HG03520 (cell line): Measurements from ENCODE around the gene SEMA3C.
"Not testable (repeated sequence)": the region's sequence is repeated elsewhere in the genome, so short reads cannot be mapped to it uniquely, and the experiment has no call there.

Source experiments
- ATAC-seq: cut with Tn5 transposase; IDR thresholded peaks from one replicate; pipeline ENCODE4 v1.9.1; 2021; ENCODE audit warnings: mild to moderate bottlenecking, moderate library complexity; ENCODE audit not compliant: unreplicated experiment

Gene SEMA3C

GRCh38 chr7:80929619-80930018 lies 10.8 kb upstream of the SEMA3C start:
- ATAC-seq, result no peak

GRCh38 chr7:80926955-80927354 lies 8.1 kb upstream of the SEMA3C start:
- ATAC-seq, result not testable (repeated sequence)

GRCh38 chr7:80924090-80924489 lies 5.2 kb upstream of the SEMA3C start:
- no peak for ATAC-seq

GRCh38 chr7:80923211-80923612 lies 4.4 kb upstream of the SEMA3C start:
- no peak for ATAC-seq

GRCh38 chr7:80922253-80923049 lies 3.6 kb upstream of the SEMA3C start:
- no peak for ATAC-seq

- ATAC-seq, result no peak
Observed at GRCh38 chr7:80921130-80921529, 2.3 kb upstream of the SEMA3C start.

DNA sequence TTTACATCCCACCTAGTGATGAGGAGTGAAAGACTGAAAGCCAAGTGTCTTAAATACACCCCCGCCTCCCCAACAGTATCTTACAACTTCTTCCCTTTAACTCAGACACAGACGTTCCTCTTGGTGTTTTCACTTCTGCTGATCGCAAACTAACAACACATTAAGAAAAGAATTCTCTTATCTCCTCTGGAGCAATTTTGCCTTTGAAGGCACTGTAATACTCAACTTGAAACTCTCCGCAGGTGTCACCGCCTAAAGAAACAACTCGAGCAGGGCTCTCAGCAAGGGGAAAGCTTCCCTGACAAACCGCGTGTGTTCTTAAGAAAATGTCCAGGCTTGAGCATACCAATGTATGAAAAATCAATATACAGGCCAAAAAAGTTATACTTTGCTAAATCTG lies 452 bp downstream of the SEMA3C start:
- no peak for ATAC-seq

- ATAC-seq, result no peak
Observed at GRCh38 chr7:80916770-80917741, 1.8 kb downstream of the SEMA3C start.

DNA sequence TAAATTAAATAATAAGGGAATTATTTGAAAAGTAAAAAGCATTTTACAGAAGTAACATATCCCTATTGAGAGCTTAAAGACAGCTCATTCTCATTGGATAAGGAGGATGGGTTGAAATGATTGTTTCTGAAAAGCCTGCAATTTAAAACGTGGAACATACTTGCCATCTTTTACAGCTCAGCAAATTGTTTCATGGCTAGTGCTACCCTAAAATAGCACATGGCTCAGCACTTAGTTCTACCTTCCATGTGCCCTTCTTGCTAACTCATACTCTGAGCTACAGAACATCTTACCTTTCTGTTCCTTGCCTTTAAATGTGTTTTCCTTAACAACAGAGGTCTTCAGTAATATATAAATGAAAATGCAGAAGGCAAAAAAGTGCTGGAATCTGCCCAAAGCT lies 8.6 kb downstream of the SEMA3C start:
- no peak for ATAC-seq

DNA sequence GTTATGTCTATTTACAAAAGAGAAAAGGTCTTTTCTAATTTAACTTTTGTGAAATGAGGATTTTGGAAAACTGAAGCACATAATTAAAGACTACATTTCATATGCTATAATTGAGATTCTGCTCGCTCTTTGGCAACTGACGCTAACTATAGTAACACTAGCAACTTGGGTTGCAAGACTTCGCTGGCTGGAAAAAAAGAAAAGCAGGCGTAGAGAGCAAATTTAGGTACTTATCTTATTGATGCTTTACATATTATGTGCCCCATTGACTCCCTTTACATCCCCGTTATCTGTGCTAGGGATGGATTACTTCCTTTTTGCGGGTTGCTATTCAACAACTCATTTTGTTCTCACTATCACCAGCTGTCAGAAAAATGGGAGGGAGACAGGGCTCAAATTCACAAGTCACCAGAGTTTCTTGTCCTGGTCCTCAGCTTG lies 10.5 kb downstream of the SEMA3C start:
- no peak for ATAC-seq

DNA sequence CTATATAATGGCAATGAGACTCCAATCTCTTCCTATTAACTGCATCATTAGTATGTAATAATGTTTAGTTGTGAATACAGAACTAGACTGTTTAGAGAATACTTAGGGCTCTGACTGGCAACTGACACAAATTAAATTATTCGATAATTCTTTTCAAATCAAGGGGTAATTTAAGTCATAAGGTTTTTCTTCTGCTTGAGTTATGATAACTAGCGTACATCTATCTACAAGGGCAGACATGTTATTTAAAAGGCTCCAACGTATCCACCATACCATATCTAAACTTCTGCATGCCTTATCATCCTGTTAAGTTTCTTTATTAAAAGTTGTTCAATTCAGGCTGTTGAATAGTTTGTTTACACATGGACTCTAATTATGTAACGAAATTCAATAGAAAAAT lies 11.2 kb downstream of the SEMA3C start:
- no peak for ATAC-seq

- ATAC-seq, result no peak
Observed at GRCh38 chr7:80907141-80907601, 11.7 kb downstream of the SEMA3C start.

GRCh38 chr7:80905334-80905733 lies 13.5 kb downstream of the SEMA3C start:
- no peak for ATAC-seq

DNA sequence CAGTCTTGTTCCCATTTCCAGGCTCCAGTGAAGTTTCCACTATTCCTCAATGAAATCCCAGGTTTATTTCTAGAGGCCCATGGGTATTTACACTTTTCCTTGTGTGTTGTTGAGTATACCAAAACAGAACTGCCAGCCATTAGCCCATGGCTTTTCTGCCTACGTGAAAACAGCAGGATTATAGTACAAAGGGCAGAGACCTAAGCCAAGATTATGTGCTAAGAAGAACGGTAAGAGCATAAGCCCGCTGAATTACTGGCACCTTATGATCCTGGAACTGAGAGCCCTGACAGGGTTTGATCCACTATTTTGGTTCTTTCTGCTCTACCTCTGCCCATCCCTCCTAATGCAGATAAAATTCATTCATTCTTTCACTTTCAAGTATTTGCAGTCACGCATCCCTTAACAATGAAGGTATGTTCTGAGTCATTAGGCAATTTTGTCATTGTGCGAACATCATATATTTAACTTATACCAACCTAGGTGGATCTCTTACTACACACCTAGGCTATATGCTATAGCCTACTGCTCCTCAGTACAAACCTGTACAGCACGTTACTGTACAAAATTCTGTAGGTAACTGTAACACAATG lies 16.0 kb downstream of the SEMA3C start:
- no peak for ATAC-seq

DNA sequence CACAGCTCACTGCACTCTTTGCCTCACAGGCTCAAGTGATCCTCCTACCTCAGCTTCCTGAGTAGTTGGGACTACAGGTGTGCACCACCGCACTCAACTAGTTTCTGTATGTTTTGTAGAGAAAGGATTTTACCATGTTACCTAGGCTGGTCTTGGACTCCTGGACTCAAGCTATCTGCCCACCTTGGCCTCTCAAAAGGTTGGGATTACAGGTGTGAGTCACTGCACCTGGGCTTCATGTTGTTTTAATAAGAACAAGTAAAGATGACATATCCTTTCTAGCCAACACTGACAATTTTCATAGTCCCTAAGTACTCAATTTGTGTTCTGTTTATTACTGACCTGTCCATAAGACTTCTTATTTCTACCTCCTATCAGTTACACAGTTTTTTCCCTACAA lies 16.8 kb downstream of the SEMA3C start:
- no peak for ATAC-seq

DNA sequence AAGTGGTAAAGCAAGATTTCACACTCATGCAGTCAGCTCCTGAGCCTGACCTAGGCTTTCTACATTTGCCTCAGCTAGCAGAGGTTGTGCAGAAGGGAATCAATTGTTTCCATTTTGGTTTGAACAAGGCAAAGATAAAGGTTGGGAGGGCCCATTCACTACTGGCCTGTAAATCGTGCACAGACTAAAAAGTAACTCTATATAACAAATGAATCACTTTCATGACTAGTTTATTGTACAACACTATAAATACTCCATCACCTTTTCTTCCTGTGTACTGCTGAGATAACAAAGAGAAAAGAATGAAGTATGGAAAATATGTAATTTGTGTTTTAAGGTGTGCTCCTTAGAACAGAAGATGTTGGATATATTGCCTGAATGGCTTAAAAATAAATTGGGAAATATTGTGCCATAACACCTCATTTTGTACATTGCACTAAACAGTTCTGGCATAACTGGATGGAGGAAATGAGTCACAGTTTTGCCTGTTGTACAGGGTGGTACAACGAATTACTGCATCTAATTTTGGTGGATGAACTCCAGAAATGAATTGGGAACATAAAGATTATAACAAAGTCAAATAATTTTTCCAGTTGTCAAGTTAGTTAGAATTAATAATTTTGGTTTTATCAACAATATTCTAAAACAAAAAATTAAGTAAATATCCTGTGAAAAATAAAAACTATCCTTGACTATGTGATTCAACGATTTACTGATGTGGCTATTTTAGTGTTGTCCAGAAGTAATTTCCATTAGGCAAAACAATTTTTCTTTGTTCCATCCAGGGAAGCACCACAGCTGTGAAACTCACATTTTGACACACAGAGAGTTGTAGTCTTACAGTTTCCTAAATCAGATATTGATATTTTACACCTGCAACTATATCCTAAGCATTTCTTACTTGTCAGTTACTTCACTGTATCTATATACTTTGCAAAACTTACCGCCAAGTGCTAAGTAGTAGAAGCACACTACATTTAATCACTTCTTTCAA lies 18.0 kb downstream of the SEMA3C start:
- no peak for ATAC-seq

DNA sequence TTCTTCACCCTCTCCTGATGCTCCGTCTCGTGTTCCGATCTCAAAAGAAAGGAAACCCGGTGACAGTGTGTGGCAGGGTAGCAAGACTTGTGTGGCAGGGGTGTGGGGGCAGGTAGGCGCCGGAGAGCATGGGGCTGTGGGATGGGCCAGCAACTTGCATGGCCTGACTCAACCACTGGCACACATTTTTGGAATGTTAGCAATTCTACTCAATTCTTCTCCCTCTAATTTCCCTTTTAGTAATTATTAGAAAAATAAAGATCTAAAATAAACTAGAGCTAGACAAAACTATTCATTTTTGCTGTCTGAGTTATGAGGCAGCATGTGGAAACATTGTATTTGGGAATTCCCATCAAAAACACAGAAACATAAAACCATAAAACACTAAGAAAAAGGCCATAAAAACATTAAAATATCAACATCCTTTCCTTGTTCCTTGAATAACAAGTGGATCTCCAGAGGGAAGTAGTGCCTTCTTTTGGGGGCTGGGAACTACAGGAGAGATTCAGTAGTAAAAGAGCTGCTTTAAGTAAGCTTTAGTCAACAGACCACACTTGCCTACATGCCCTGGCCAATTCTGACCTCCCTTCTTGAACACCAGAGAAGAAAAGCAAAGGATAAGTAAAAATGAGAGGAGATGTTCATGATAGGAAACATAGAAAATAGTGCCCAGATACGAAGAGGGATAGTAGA lies 21.8 kb downstream of the SEMA3C start:
- ATAC-seq, result no peak

DNA sequence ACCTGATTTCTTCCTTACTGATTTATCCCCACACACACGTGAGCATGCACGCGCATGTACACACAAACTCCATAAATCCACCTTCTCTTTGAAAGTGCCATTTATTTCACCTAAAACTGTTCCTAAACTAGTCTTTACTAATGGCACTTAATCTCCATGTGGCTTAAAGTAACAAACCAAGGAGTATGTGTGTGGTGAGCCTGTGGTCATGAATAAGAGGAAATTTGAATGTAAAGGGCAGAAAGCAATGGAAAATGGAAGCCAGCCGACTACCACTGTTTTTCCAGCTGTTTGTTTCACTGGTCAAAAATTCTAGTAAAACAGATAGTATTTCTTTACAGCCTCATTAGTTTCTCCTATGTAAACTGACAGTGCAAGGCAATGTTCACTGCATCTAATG lies 23.8 kb downstream of the SEMA3C start:
- ATAC-seq, result no peak

DNA sequence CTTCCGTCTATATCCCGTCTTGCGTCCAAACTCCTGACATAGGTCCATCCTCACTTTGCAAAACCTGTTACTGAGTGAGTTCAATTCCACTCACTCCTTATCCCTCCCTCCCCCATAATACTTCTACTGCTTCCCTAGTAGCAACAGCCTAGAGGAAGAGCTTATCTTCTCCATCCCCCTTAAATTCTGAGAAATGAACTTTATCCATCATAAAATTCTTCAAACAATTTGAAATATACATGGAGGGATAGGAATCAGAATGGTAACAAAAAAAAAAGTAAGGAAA lies 27.6 kb downstream of the SEMA3C start:
- no peak for ATAC-seq
